T-cell (primary cell): Measurements from ENCODE around the gene ATPAF2. TPM values are rescaled to one million over a fixed set of nuclear protein-coding genes. Genes with fewer than 3 reads are reported as not detected.

ENCODE experiments used
- ATAC-seq, 4 experiments: fragments of 200-7000 bp in 3 of 4; fragments of 150-1000 bp in 1 of 4; cut with Tn5 transposase; replicated peaks in 1 of 4; 1 replicate in 3 of 4; 2 replicates in 1 of 4; pipeline ENCODE4 v1.10.0; 2021; ENCODE audit warnings: moderate library complexity in 3 of 4, mild to moderate bottlenecking in 2 of 4, moderate number of reproducible peaks in 1 of 4
- CTCF ChIA-PET, 2 donors: fragments of 300-600 bp; sonication (Branson Sonifier 250); formaldehyde crosslinking; loops; one replicate each; lab custom pipeline; 2022; ENCODE audit warnings: antibody characterized with exemption in 2 of 2; lab: Charles Lee
- POLR2A ChIA-PET, 2 donors: fragments of 300-600 bp; sonication (Branson Sonifier 250); formaldehyde crosslinking; loops; one replicate each; lab custom pipeline; 2022; ENCODE audit warnings: antibody characterized with exemption in 2 of 2; lab: Charles Lee
- DNase-seq, 35 experiments: peaks; one replicate each; pipeline versions ENCODE4 v3.0.0 to v3.0.0-alpha.2; 2013 to 2023
- H3K27ac ChIP-seq: one replicate; pipeline ENCODE4 v1.5.1; 2013; ENCODE audit warnings: low read length
- H3K27me3 ChIP-seq, 2 experiments: replicated peaks in 1 of 2; 1 replicate in 1 of 2; 2 replicates in 1 of 2; pipeline versions ENCODE4 v1.6.1 to v1.7.0; 2013; ENCODE audit warnings: low read length in 1 of 2, mixed read lengths in 1 of 2; ENCODE audit not compliant: control insufficient read depth in 2 of 2, insufficient read depth in 2 of 2; ENCODE audit errors: extremely low read depth in 1 of 2
- H3K36me3 ChIP-seq, 2 donors: 1 replicate in 1 of 2; 2 replicates in 1 of 2; pipeline versions ENCODE4 v1.6.1 to v1.7.0; 2013; ENCODE audit warnings: low read length in 1 of 2; ENCODE audit not compliant: control insufficient read depth in 2 of 2, insufficient read depth in 1 of 2; ENCODE audit errors: extremely low read depth in 1 of 2
- H3K4me1 ChIP-seq, 2 experiments: 1 replicate in 1 of 2; 2 replicates in 1 of 2; pipeline versions ENCODE4 v1.6.1 to v1.7.0; 2013; ENCODE audit warnings: low read length in 2 of 2, mixed read lengths in 1 of 2; ENCODE audit not compliant: insufficient read depth in 2 of 2, control insufficient read depth in 1 of 2; ENCODE audit errors: extremely low read depth in 1 of 2
- H3K4me3 ChIP-seq, 2 donors: 1 replicate in 1 of 2; 2 replicates in 1 of 2; pipeline versions ENCODE4 v1.5.1 to v1.7.0; 2013; ENCODE audit warnings: mild to moderate bottlenecking in 2 of 2, low read length in 1 of 2, moderate library complexity in 1 of 2; ENCODE audit not compliant: control insufficient read depth in 1 of 2; ENCODE audit errors: extremely low read depth in 1 of 2
- H3K9me3 ChIP-seq: 2 replicates; pipeline ENCODE4 v1.7.0; 2013
- H3K27ac Mint-ChIP-seq, 2 donors: one replicate each; pipeline ENCODE4 v1.8.0; 2020 to 2021; ENCODE audit warnings: mild to moderate bottlenecking in 2 of 2, mixed read lengths in 2 of 2
- H3K27me3 Mint-ChIP-seq, 2 donors: one replicate each; pipeline ENCODE4 v1.8.0; 2021 to 2022; ENCODE audit warnings: mixed read lengths in 2 of 2
- H3K36me3 Mint-ChIP-seq: one replicate; pipeline ENCODE4 v1.8.0; 2021; ENCODE audit warnings: mixed read lengths
- H3K4me1 Mint-ChIP-seq, 3 donors: one replicate each; pipeline ENCODE4 v1.8.0; 2020 to 2022; ENCODE audit warnings: mixed read lengths in 3 of 3, mild to moderate bottlenecking in 1 of 3
- H3K4me3 Mint-ChIP-seq, 3 donors: one replicate each; pipeline ENCODE4 v1.8.0; 2020 to 2022; ENCODE audit warnings: mild to moderate bottlenecking in 3 of 3, mixed read lengths in 3 of 3, moderate library complexity in 3 of 3
- H3K9me3 Mint-ChIP-seq, 3 donors: one replicate each; pipeline ENCODE4 v1.8.0; 2020 to 2022; ENCODE audit warnings: mixed read lengths in 3 of 3
- WGBS: methylation state at CpG from one replicate; pipeline ENCODE4 v1.1.5; 2013; ENCODE audit warnings: missing lambda C conversion rate; ENCODE audit not compliant: insufficient coverage; 5-methylcytosine and 5-hydroxymethylcytosine counted together
- total RNA-seq, 35 experiments: library from RNA in 6 of 35; stranded (reverse) in 6 of 35; fragments of 120-200 nt in 1 of 35; gene quantifications; one replicate each; pipeline versions ENCODE4 v1.2.1 to v1.2.4 and lab custom pipeline; 2013 to 2026

ATPAF2 gene
- total RNA-seq, 5 donors from 2014 or later (not counting 1 experiment from before 2014, with no cell fraction given) = 23.6 to 32.9 (median 27.7) TPM

- POLR2A ChIA-PET = no interaction called here
- Mint-ChIP-seq H3K9me3 (no peaks in the 10 kb centered on the region), H3K36me3 (no peaks in the 10 kb centered on the region), H3K27ac (no peak overlapping the region), H3K4me3 (no peak overlapping the region), H3K4me1 (peaks cover 4 to 12% (median 11%) of the 10 kb centered on the region in 3 donors), H3K27me3 (peaks cover 11 to 16% of the 10 kb centered on the region in 2 donors)
- Histone ChIP-seq H3K9me3 (no peaks in the 10 kb centered on the region), H3K27me3 (peaks cover 0 to 25% of the 10 kb centered on the region in 2 experiments), H3K4me3 (no peak overlapping the region), H3K4me1 (peaks cover 2 to 4% of the 10 kb centered on the region in 2 experiments), H3K27ac (no peak overlapping the region), H3K36me3 (no peaks in the 10 kb centered on the region)
- CTCF ChIA-PET = interaction anchor here in 1 of 2 donors (0.6 kb wide), 1 partner anchor 203 kb away, joined by 7 read pairs; no protein-coding TSS in a partner anchor
- whole genome bisulfite sequencing = 87% methylated on average over 4 of the region's 6 CpGs
- ATAC-seq (no peak), DNase-seq (no peak)
Observed at GRCh38 chr17:18074566-18075272, 35.8 kb upstream of the ATPAF2 start.

GRCh38 chr17:18071751-18072150, 32.8 kb upstream of the ATPAF2 start:
- ChIA-PET CTCF (no interaction called here), POLR2A (no interaction called here)
- Mint-ChIP-seq H3K27ac (no peak overlapping the region), H3K9me3 (no peaks in the 10 kb centered on the region), H3K27me3 (peaks cover 5 to 12% of the 10 kb centered on the region in 2 donors), H3K36me3 (peaks cover 5% of the 10 kb centered on the region), H3K4me1 (peaks cover 4 to 12% (median 11%) of the 10 kb centered on the region in 3 donors), H3K4me3 (no peak overlapping the region)
- Histone ChIP-seq H3K9me3 (no peaks in the 10 kb centered on the region), H3K27ac (no peak overlapping the region), H3K36me3 (peaks cover under 1 to 4% of the 10 kb centered on the region in 2 donors), H3K4me1 (peaks cover 2 to 4% of the 10 kb centered on the region in 2 experiments), H3K27me3 (peaks cover 0 to 9% of the 10 kb centered on the region in 2 experiments), H3K4me3 (no peak overlapping the region)
- ATAC-seq (no peak), DNase-seq (no peak)

- H3K27ac ChIP-seq = no peak overlapping the region
- CTCF ChIA-PET = no interaction called here
- H3K27ac Mint-ChIP-seq = no peak overlapping the region
- peaks cover 4 to 12% (median 11%) of the 10 kb centered on the region in 3 donors for H3K4me1 Mint-ChIP-seq
- no peaks in the 10 kb centered on the region for H3K9me3 Mint-ChIP-seq
- peaks cover 5% of the 10 kb centered on the region for H3K36me3 Mint-ChIP-seq
- peaks cover 0 to 3% of the 10 kb centered on the region in 2 experiments for H3K27me3 ChIP-seq
- H3K36me3 ChIP-seq = peaks cover 4 to 9% of the 10 kb centered on the region in 2 donors
- no peak overlapping the region for H3K4me3 ChIP-seq
- POLR2A ChIA-PET = no interaction called here
- H3K27me3 Mint-ChIP-seq = peaks cover 5 to 6% of the 10 kb centered on the region in 2 donors
- H3K9me3 ChIP-seq = no peaks in the 10 kb centered on the region
- H3K4me3 Mint-ChIP-seq = no peak overlapping the region
- DNase-seq (no peak), ATAC-seq (no peak)
- 28% methylated on average over 4 of the region's 8 CpGs for WGBS
- peaks cover 2 to 4% of the 10 kb centered on the region in 2 experiments for H3K4me1 ChIP-seq
Observed at GRCh38 chr17:18070861-18071340, 31.9 kb upstream of the ATPAF2 start.

- Histone ChIP-seq H3K36me3 (peaks cover 9 to 13% of the 10 kb centered on the region in 2 donors), H3K4me3 (no peak overlapping the region), H3K27ac (no peak overlapping the region), H3K4me1 (peaks cover 2 to 4% of the 10 kb centered on the region in 2 experiments), H3K27me3 (no peaks in the 10 kb centered on the region), H3K9me3 (no peaks in the 10 kb centered on the region)
- no peak for ATAC-seq
- ChIA-PET CTCF (interaction anchor here in 1 of 2 donors (0.6 kb wide), 1 partner anchor 39 kb away, joined by 4 read pairs; no protein-coding TSS in a partner anchor), POLR2A (no interaction called here)
- DNase-seq = no peak
- WGBS = no CpG with 5 or more reads among the region's 2 CpGs
- no peak overlapping the region for H3K4me3 Mint-ChIP-seq
- H3K27me3 Mint-ChIP-seq = no peaks in the 10 kb centered on the region
- peaks cover 21% of the 10 kb centered on the region for H3K36me3 Mint-ChIP-seq
- H3K9me3 Mint-ChIP-seq = no peaks in the 10 kb centered on the region
- peaks cover 4 to 12% (median 11%) of the 10 kb centered on the region in 3 donors for H3K4me1 Mint-ChIP-seq
- H3K27ac Mint-ChIP-seq = no peak overlapping the region
Observed at GRCh38 chr17:18069101-18069500, 30.1 kb upstream of the ATPAF2 start.

- no peak overlapping the region for H3K27ac ChIP-seq
Observed at GRCh38 chr17:18066866-18067265, 27.9 kb upstream of the ATPAF2 start.

GRCh38 chr17:18065546-18065945, 26.6 kb upstream of the ATPAF2 start:
- WGBS = 97% methylated on average over 7 of the region's 11 CpGs
- ATAC-seq = no peak
- no peaks in the 10 kb centered on the region for H3K4me1 Mint-ChIP-seq

More at GRCh38 chr17:18066866-18067265, 27.9 kb upstream of the ATPAF2 start:
- H3K4me3 ChIP-seq = no peak overlapping the region
- no peaks in the 10 kb centered on the region for H3K9me3 ChIP-seq
- Mint-ChIP-seq H3K4me3 (no peak overlapping the region), H3K27ac (no peak overlapping the region), H3K4me1 (peaks cover 4 to 12% (median 11%) of the 10 kb centered on the region in 3 donors), H3K9me3 (no peaks in the 10 kb centered on the region), H3K27me3 (no peaks in the 10 kb centered on the region), H3K36me3 (peaks cover 33% of the 10 kb centered on the region)
- 100% methylated on average over 1 of the region's 4 CpGs for WGBS
- H3K36me3 ChIP-seq = peaks cover 14 to 23% of the 10 kb centered on the region in 2 donors
- ChIA-PET CTCF (interaction anchor here in 1 of 2 donors (0.7 kb wide), 1 partner anchor 119 kb away, joined by 3 read pairs; no protein-coding TSS in a partner anchor), POLR2A (no interaction called here)
- no peak for ATAC-seq
- peaks cover 2 to 4% of the 10 kb centered on the region in 2 experiments for H3K4me1 ChIP-seq
- no peaks in the 10 kb centered on the region for H3K27me3 ChIP-seq
- DNase-seq = no peak

More at GRCh38 chr17:18065546-18065945, 26.6 kb upstream of the ATPAF2 start:
- H3K27ac Mint-ChIP-seq = no peak overlapping the region
- no peak overlapping the region for H3K27ac ChIP-seq
- POLR2A ChIA-PET = no interaction called here
- H3K36me3 ChIP-seq = peaks cover 16 to 32% of the 10 kb centered on the region in 2 donors
- H3K4me1 ChIP-seq = no peaks in the 10 kb centered on the region
- no peaks in the 10 kb centered on the region for H3K9me3 Mint-ChIP-seq
- H3K36me3 Mint-ChIP-seq = peaks cover 35% of the 10 kb centered on the region
- H3K4me3 ChIP-seq = no peak overlapping the region
- no peaks in the 10 kb centered on the region for H3K9me3 ChIP-seq
- CTCF ChIA-PET = interaction anchor here in 1 of 2 donors (0.5 to 0.6 kb wide), 2 partner anchors 524 to 834 kb away, joined by 3 to 4 read pairs; no protein-coding TSS in a partner anchor
- no peaks in the 10 kb centered on the region for H3K27me3 ChIP-seq
- no peaks in the 10 kb centered on the region for H3K27me3 Mint-ChIP-seq
- no peak overlapping the region for H3K4me3 Mint-ChIP-seq
- DNase-seq = no peak
